ENCODE measurements around the gene SYTL3.

Gene SYTL3

GRCh38 chr6:158607411-158608170 is 42.3 kb upstream of the SYTL3 start:
- no peak for TF ChIP-seq CTCF (IDR thresholded peaks at IDR 0.05; ENCODE audit: control extremely low read depth, extremely low read depth, low read depth, missing control alignments)
- ChIA-PET CTCF (interaction anchor here (1.8 to 4.9 kb wide), 4 partner anchors 9 to 394 kb away, joined by 6 to 41 read pairs (median 8); no protein-coding TSS in a partner anchor), POLR2A (no interaction called here)
- no peak for DNase-seq (ENCODE audit: extremely low spot score)

- POLR2A ChIA-PET = no interaction called here
- CTCF ChIA-PET = interaction anchor here (1.8 to 2.0 kb wide), 2 partner anchors 387 to 394 kb away, joined by 6 to 9 read pairs; no protein-coding TSS in a partner anchor
- TF ChIP-seq CTCF (IDR thresholded peaks at IDR 0.05; ENCODE audit: control extremely low read depth, extremely low read depth, low read depth, missing control alignments) = no peak
- no peak for DNase-seq (ENCODE audit: extremely low spot score)
Observed at GRCh38 chr6:158608221-158608620, 41.6 kb upstream of the SYTL3 start.

- ChIA-PET CTCF (interaction anchor here (1.1 to 2.0 kb wide), 3 partner anchors 14 to 395 kb away, joined by 3 to 9 read pairs (median 4); no protein-coding TSS in a partner anchor), POLR2A (no interaction called here)
- no peak for TF ChIP-seq CTCF (IDR thresholded peaks at IDR 0.05; ENCODE audit: control extremely low read depth, extremely low read depth, low read depth, missing control alignments)
- no peak for DNase-seq (ENCODE audit: extremely low spot score)
Observed at GRCh38 chr6:158609455-158610155, 40.2 kb upstream of the SYTL3 start.

GRCh38 chr6:158610319-158610968 is 39.4 kb upstream of the SYTL3 start:
- TF ChIP-seq CTCF (IDR thresholded peaks at IDR 0.05; ENCODE audit: control extremely low read depth, extremely low read depth, low read depth, missing control alignments) = no peak
- ChIA-PET CTCF (interaction anchor here (1.1 to 1.4 kb wide), 3 partner anchors 389 to 397 kb away, joined by 3 to 6 read pairs (median 4); no protein-coding TSS in a partner anchor), POLR2A (no interaction called here)
- DNase-seq (ENCODE audit: extremely low spot score) = no peak

DNA sequence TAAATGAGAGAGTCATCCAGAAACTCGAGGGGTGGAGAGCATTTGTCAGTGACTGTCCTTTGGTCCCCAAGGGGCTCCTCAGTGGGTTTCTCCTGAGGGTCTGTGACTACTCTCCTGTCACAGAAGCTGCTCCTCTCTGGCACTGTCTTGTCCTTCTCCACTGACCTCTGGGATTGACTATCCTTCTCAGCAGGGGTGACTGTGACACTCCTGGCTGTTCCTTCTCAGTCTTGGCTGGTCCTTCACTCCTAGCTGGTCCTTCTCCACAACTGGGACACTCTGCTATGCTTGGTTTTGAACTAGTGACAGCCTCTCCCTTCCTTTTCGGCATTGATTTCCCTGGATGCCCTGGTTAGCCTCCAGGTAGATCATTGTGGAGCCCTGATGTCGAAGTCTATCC is 38.8 kb upstream of the SYTL3 start:
- POLR2A ChIA-PET = no interaction called here
- no peak for DNase-seq (ENCODE audit: extremely low spot score)
- TF ChIP-seq CTCF (IDR thresholded peaks at IDR 0.05; ENCODE audit: control extremely low read depth, extremely low read depth, low read depth, missing control alignments) = no peak
- CTCF ChIA-PET = interaction anchor here (1.4 kb wide), 3 partner anchors 390 to 398 kb away, joined by 3 to 6 read pairs (median 3); no protein-coding TSS in a partner anchor
